HG03135 (cell line): Measurements from ENCODE around the gene PUSL1.

Experiments
- ATAC-seq: cut with Tn5 transposase; IDR thresholded peaks from one replicate; pipeline ENCODE4 v1.9.1; 2021; ENCODE audit warnings: mild to moderate bottlenecking, moderate library complexity; ENCODE audit not compliant: unreplicated experiment

The PUSL1 gene

GRCh38 chr1:1307923-1308755 is at the start of gene PUSL1, which contains the start of gene ACAP3:
TSS of gene PUSL1 (plus strand) at chr1:1308597. CDS start at chr1:1308644, 47 bp downstream.
TSS of gene ACAP3 (minus strand) at chr1:1307930. CDS start at chr1:1307815, 115 bp downstream.
- peak; percentile 52 for ATAC-seq

GRCh38 chr1:1259119-1259488 is 49.3 kb upstream of the PUSL1 start:
- ATAC-seq, result no peak

- ATAC-seq, result no peak
Observed at GRCh38 chr1:1259540-1259939, 48.9 kb upstream of the PUSL1 start.

GRCh38 chr1:1259951-1260600 is 48.3 kb upstream of the PUSL1 start:
- ATAC-seq, result no peak

- no peak for ATAC-seq
Observed at GRCh38 chr1:1260843-1261560, 47.4 kb upstream of the PUSL1 start.

GRCh38 chr1:1262071-1262470 is 46.3 kb upstream of the PUSL1 start:
- no peak for ATAC-seq

GRCh38 chr1:1262758-1263157 is 45.6 kb upstream of the PUSL1 start:
- ATAC-seq, result no peak

- no peak for ATAC-seq
Observed at GRCh38 chr1:1264026-1264425, 44.4 kb upstream of the PUSL1 start.

- ATAC-seq, result no peak
Observed at GRCh38 chr1:1264868-1265272, 43.5 kb upstream of the PUSL1 start.

- ATAC-seq, result no peak
Observed at GRCh38 chr1:1267488-1268283, 40.7 kb upstream of the PUSL1 start.

- ATAC-seq, result no peak
Observed at GRCh38 chr1:1268284-1268682, 40.1 kb upstream of the PUSL1 start.

- no peak for ATAC-seq
Observed at GRCh38 chr1:1270813-1271212, 37.6 kb upstream of the PUSL1 start.

- ATAC-seq, result no peak
Observed at GRCh38 chr1:1272341-1273208, 35.8 kb upstream of the PUSL1 start.

- peak; percentile 13 for ATAC-seq
Observed at GRCh38 chr1:1273209-1273511, 35.2 kb upstream of the PUSL1 start.

- peak; percentile 76 for ATAC-seq
Observed at GRCh38 chr1:1273512-1274298, 34.7 kb upstream of the PUSL1 start, which contains the start of gene UBE2J2. TSS of gene UBE2J2 (minus strand) at chr1:1273854. CDS start at chr1:1267992, 5,862 bp downstream.

- peak; percentile 30 for ATAC-seq
Observed at GRCh38 chr1:1274299-1274930, 34.0 kb upstream of the PUSL1 start.

- ATAC-seq, result no peak
Observed at GRCh38 chr1:1274931-1275431, 33.4 kb upstream of the PUSL1 start.

- ATAC-seq, result no peak
Observed at GRCh38 chr1:1275836-1276235, 32.6 kb upstream of the PUSL1 start.
